A549 (cell line): Measurements from ENCODE around the gene SAP30. TPM values are rescaled to one million over a fixed set of nuclear protein-coding genes. Genes with fewer than 3 reads are reported as not detected.

Source experiments
- ATAC-seq, 2 experiments: fragments of 200-7000 bp in 1 of 2; fragments of >200 bp in 1 of 2; cut with Nextera tagmentation in 1 of 2; cut with Tn5 transposase in 1 of 2; 3 replicates each; pipeline versions ENCODE4 v1.8.0 to v1.9.1; 2018 to 2020; ENCODE audit warnings: mild to moderate bottlenecking in 1 of 2, moderate library complexity in 1 of 2
- CTCF ChIA-PET: fragments of 300-600 bp; sonication (Branson Sonifier 250); formaldehyde crosslinking; extraction: SDS; loops from one replicate; lab custom pipeline; 2021; ENCODE audit warnings: antibody characterized with exemption, inconsistent platforms; lab: Yijun Ruan, JAX
- POLR2A ChIA-PET: fragments of 350-600 bp; formaldehyde crosslinking; extraction: SDS; loops from one replicate; lab custom pipeline; 2021; ENCODE audit warnings: antibody characterized with exemption, inconsistent platforms; lab: Yijun Ruan, JAX
- DNase-seq, 2 experiments: peaks; one replicate each; pipeline versions ENCODE4 v3.0.0 to v3.0.0-alpha.2; 2011 to 2016; ENCODE audit warnings: low read depth in 1 of 2, low spot score in 1 of 2
- FAIRE-seq: peaks from 2 replicates; lab custom pipeline; 2011; peaks lifted over from hg19 to GRCh38; lab: Jason Lieb, UNC
- H3K27ac ChIP-seq, 2 experiments: fragments of >200 bp; sonication (Bioruptor Twin); formaldehyde crosslinking; 3 replicates each; pipeline ENCODE4 v1.5.1; 2016 to 2017
- H3K4me1 ChIP-seq: fragments of >200 bp; sonication (Bioruptor Twin); formaldehyde crosslinking; 3 replicates; pipeline ENCODE4 v1.6.1; 2016
- H3K4me2 ChIP-seq: fragments of >200 bp; sonication (Bioruptor Twin); formaldehyde crosslinking; 3 replicates; pipeline ENCODE4 v1.6.1; 2016
- H3K4me3 ChIP-seq: fragments of >200 bp; sonication (Bioruptor Twin); formaldehyde crosslinking; 3 replicates; pipeline ENCODE4 v1.5.1; 2016
- H3K9me3 ChIP-seq: fragments of >200 bp; sonication (Bioruptor Twin); formaldehyde crosslinking; 3 replicates; pipeline ENCODE4 v1.6.1; 2016
- BHLHE40 ChIP-seq: IDR thresholded peaks from 2 replicates; pipeline ENCODE4 v1.6.1; 2012; ENCODE audit warnings: low read depth, low read length, inconsistent platforms
- EP300 ChIP-seq, 2 experiments: fragments of >200 bp; sonication (Bioruptor Twin); formaldehyde crosslinking; IDR thresholded peaks; 2 replicates in 1 of 2; 3 replicates in 1 of 2; pipeline ENCODE4 v1.6.1; 2016 to 2017
- FOSL2 ChIP-seq, 2 experiments: fragments of 450-650 bp in 1 of 2; fragments of >200 bp in 1 of 2; sonication (Bioruptor Twin) in 1 of 2; formaldehyde crosslinking; IDR thresholded peaks; 2 replicates each; pipeline versions ENCODE4 v1.5.0 to v1.6.1; 2016 to 2020; ENCODE audit warnings: mild to moderate bottlenecking in 1 of 2, moderate library complexity in 1 of 2
- FOXS1 ChIP-seq: fragments of 250-450 bp; sonication (Bioruptor Pico); IDR thresholded peaks from 2 replicates; pipeline ENCODE4 v1.5.0; 2020; ENCODE audit warnings: mild to moderate bottlenecking, moderate library complexity
- HEYL ChIP-seq: fragments of 250-450 bp; sonication (Bioruptor Pico); IDR thresholded peaks from 2 replicates; pipeline ENCODE4 v1.8.0; 2021; ENCODE audit warnings: mild to moderate bottlenecking, moderate library complexity
- HOXA7 ChIP-seq: fragments of 250-450 bp; sonication (Bioruptor Pico); IDR thresholded peaks from 2 replicates; pipeline ENCODE4 v1.5.0; 2020; ENCODE audit warnings: mild to moderate bottlenecking, moderate library complexity
- HOXB13 ChIP-seq: fragments of 250-450 bp; sonication (Bioruptor Pico); IDR thresholded peaks from 2 replicates; pipeline ENCODE4 v1.5.0; 2020; ENCODE audit warnings: low read depth, mild to moderate bottlenecking, moderate library complexity
- KDM5A ChIP-seq: fragments of 200-600 bp; sonication (generic); IDR thresholded peaks from 2 replicates; pipeline ENCODE4 v1.6.1; 2016; ENCODE audit warnings: antibody characterized with exemption, mild to moderate bottlenecking
- MAFK ChIP-seq: fragments of 450-650 bp; IDR thresholded peaks from 2 replicates; pipeline ENCODE4 v1.6.1; 2014; ENCODE audit not compliant: partially characterized antibody
- MAZ ChIP-seq: fragments of 150-350 bp; IDR thresholded peaks from 2 replicates; pipeline ENCODE4 v1.6.1; 2014; ENCODE audit warnings: antibody characterized with exemption, low read depth, low read length, borderline replicate concordance
- NFE2L2 ChIP-seq: fragments of 150-350 bp; conservative IDR thresholded peaks from 2 replicates; pipeline ENCODE4 v1.6.1; 2014; ENCODE audit warnings: low read length
- NR3C1 ChIP-seq: fragments of >200 bp; sonication (Bioruptor Twin); formaldehyde crosslinking; IDR thresholded peaks from 3 replicates; pipeline ENCODE4 v1.6.1; 2017
- POLR2A ChIP-seq: IDR thresholded peaks from 2 replicates; pipeline ENCODE4 v1.6.1; 2012; ENCODE audit warnings: mild to moderate bottlenecking, low read length
- TFCP2L1 ChIP-seq: fragments of 250-450 bp; sonication (Bioruptor Pico); IDR thresholded peaks from 2 replicates; pipeline ENCODE4 v1.5.0; 2021; ENCODE audit warnings: mild to moderate bottlenecking
- ZFP36 ChIP-seq: fragments of 450-650 bp; IDR thresholded peaks from 2 replicates; pipeline ENCODE4 v1.6.1; 2014; ENCODE audit warnings: borderline replicate concordance; ENCODE audit not compliant: partially characterized antibody
- ZNF302 ChIP-seq: fragments of 250-450 bp; sonication (Bioruptor Pico); IDR thresholded peaks from 2 replicates; pipeline ENCODE4 v1.9.0; 2021; ENCODE audit warnings: inconsistent platforms, mild to moderate bottlenecking, moderate library complexity
- ZSCAN20 ChIP-seq: fragments of 250-450 bp; sonication (Bioruptor Pico); IDR thresholded peaks from 2 replicates; pipeline ENCODE4 v1.8.0; 2022; ENCODE audit warnings: mild to moderate bottlenecking, moderate library complexity
- WGBS: methylation state at CpG from one replicate; pipeline ENCODE4 v1.1.6; 2017; ENCODE audit errors: missing lambda C conversion rate; 5-methylcytosine and 5-hydroxymethylcytosine counted together
- polyA plus RNA-seq, 4 experiments: library from polyadenylated mRNA; depleted of rRNA in 3 of 4; stranded (reverse); fragments of >200 nt; fragmentation: RNase III in 1 of 4; extraction: RNeasy Plus Mini Kit Qiagen cat#74134 plus additional on column Dnase treatment in 1 of 4; gene quantifications; 2 replicates in 3 of 4; 3 replicates in 1 of 4; pipeline ENCODE4 v1.2.3, GENCODE V29; 2011 to 2017
- TF ChIP-seq, protein P1 (sequence below): fragments of 250-450 bp; sonication (Bioruptor Pico); IDR thresholded peaks from 2 replicates; pipeline ENCODE4 v1.5.0; 2021; ENCODE audit warnings: mild to moderate bottlenecking, moderate library complexity, borderline replicate concordance

Gene SAP30
- polyA plus RNA-seq, 2 of the 4 experiments (the other 2 are of a cell fraction): 18.4 to 19.6 TPM

- TF ChIP-seq, protein P1, sequence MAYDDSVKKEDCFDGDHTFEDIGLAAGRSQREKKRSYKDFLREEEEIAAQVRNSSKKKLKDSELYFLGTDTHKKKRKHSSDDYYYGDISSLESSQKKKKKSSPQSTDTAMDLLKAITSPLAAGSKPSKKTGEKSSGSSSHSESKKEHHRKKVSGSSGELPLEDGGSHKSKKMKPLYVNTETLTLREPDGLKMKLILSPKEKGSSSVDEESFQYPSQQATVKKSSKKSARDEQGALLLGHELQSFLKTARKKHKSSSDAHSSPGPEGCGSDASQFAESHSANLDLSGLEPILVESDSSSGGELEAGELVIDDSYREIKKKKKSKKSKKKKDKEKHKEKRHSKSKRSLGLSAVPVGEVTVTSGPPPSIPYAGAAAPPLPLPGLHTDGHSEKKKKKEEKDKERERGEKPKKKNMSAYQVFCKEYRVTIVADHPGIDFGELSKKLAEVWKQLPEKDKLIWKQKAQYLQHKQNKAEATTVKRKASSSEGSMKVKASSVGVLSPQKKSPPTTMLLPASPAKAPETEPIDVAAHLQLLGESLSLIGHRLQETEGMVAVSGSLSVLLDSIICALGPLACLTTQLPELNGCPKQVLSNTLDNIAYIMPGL: no peak
- TF ChIP-seq TFCP2L1 (CRISPR knock-in tag) (no peak), HEYL (CRISPR knock-in tag) (no peak), HOXB13 (CRISPR knock-in tag) (no peak), ZNF302 (CRISPR knock-in tag) (no peak)
- TF ChIP-seq, all 56 proteins: peak for 0
Measured at GRCh38 chr4:173345648-173346047, 25.1 kb upstream of the SAP30 start (continued).

- no peak for TF ChIP-seq ZSCAN20 (CRISPR knock-in tag)
- no peak for TF ChIP-seq NR3C1
- no peak for TF ChIP-seq ZFP36
- TF ChIP-seq, protein P1: no peak
- TF ChIP-seq TFCP2L1 (CRISPR knock-in tag): no peak
- TF ChIP-seq POLR2A: no peak
- TF ChIP-seq FOSL2 (IDR thresholded peaks at IDR 0.05): no peak
- TF ChIP-seq FOSL2 (CRISPR knock-in tag; IDR thresholded peaks at IDR 0.05): no peak
- no peak for TF ChIP-seq HOXA7
- TF ChIP-seq MAFK: no peak
- TF ChIP-seq EP300 (IDR thresholded peaks at IDR 0.05): no peak
- TF ChIP-seq KDM5A: no peak
- DNase-seq (no peak), ATAC-seq (no peak), FAIRE-seq (no peak)
- Histone ChIP-seq H3K4me2 (no peak overlapping the region), H3K4me1 (no peaks in the 10 kb centered on the region), H3K27ac (no peak overlapping the region), H3K4me3 (no peak overlapping the region), H3K9me3 (no peaks in the 10 kb centered on the region)
- POLR2A ChIA-PET: interaction anchor here (2.0 kb wide), 1 partner anchor 12 kb away, joined by 8 read pairs; the partner anchor contains the start of gene HMGB2
- CTCF ChIA-PET: interaction anchor here (0.8 to 1.5 kb wide), 3 partner anchors 9 to 74 kb away, joined by 3 to 5 read pairs (median 4); no protein-coding TSS in a partner anchor
- WGBS: 45% methylated on average over 2 of the region's 2 CpGs
Measured at GRCh38 chr4:173346074-173346473, 24.7 kb upstream of the SAP30 start.

DNA sequence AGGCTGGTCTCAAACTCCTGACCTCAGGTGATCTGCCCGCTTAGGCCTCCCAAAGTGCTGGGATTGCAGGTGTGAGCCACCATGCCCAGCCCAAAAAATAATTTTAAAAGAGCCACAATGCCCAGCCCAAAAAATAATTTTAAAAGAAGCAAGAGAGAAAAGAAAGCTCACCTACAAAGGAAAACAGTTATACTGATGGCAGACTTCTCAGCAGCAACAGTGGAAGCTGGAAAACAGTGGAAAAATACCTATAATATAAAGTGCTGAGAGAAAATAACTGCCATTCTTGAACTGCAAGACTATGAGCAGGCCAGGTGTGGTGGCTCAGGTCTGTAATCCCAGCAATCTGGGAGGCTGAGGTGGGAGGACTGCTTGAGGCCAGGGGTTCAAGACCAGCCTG, 23.3 kb upstream of the SAP30 start:
- Histone ChIP-seq H3K4me1 (no peaks in the 10 kb centered on the region), H3K9me3 (no peaks in the 10 kb centered on the region), H3K4me2 (no peak overlapping the region), H3K27ac (no peak overlapping the region), H3K4me3 (no peak overlapping the region)
- POLR2A ChIA-PET: interaction anchor here (1.2 kb wide), 1 partner anchor 13 kb away, joined by 5 read pairs; the partner anchor contains the start of gene HMGB2
- ATAC-seq (no peak), FAIRE-seq (no peak), DNase-seq (no peak)
- CTCF ChIA-PET: interaction anchor here (1.5 kb wide), 1 partner anchor 13 kb away, joined by 6 read pairs; no protein-coding TSS in a partner anchor
- 94% methylated on average over 1 of the region's 1 CpG for WGBS
- TF ChIP-seq MAZ (no peak), NFE2L2 (no peak), EP300 (IDR thresholded peaks at IDR 0.05) (no peak), FOXS1 (CRISPR knock-in tag) (no peak), NR3C1 (no peak), BHLHE40 (no peak)
- TF ChIP-seq, protein P1: no peak
